ENCODE results near the gene TAF1L.

GRCh38 chr9:32587901-32588300 lies 47.6 kb downstream of the TAF1L start:
- no peak for TF ChIP-seq POLR2AphosphoS5 (IDR thresholded peaks at IDR 0.05)
- TF ChIP-seq CTCF (IDR thresholded peaks at IDR 0.05) = no peak

Data from stomach (tissue), 4 donors.